Activated T-helper 9 cell treated with anti-CD3 and anti-CD28 coated beads, Interleukin-2, amount 50 U/mL, for 16 hours (primary cell): ENCODE data around the gene SLC43A3.
"Not testable (repeated sequence)": the region's sequence is repeated elsewhere in the genome, so short reads cannot be mapped to it uniquely, and the experiment has no call there.

Experiments
- DNase-seq: peaks from one replicate; pipeline ENCODE4 v3.0.0-alpha.2; 2020; ENCODE audit warnings: low read depth

The SLC43A3 gene

DNA sequence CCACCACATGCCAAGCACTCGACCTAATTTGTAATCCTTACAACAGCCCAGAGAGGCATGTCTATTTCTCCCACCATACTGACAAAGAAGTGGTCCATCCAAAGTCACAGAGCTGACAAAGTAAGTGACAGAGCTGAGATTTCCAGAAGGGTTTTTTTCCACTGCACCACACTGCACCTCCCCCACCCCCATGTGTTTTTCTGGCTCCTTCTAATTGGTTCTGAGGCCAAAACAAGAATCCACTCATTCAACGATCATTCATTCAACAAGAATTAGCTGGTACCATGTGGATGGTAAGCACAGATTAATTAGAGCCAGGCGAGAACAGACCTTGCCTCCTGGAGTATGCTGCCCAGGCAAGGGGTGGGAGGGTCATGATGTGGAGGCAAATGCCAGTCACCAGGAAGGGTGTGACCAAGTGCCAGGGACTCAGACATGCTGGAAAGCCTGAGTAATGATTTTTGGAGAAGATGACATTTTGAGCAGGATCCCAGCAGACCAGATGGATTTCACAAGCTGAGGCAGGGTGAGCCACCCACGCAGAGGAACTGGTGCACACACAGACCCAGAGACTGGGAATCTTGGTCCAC lies 21.6 kb downstream of the SLC43A3 start:
- DNase-seq, result no peak

DNA sequence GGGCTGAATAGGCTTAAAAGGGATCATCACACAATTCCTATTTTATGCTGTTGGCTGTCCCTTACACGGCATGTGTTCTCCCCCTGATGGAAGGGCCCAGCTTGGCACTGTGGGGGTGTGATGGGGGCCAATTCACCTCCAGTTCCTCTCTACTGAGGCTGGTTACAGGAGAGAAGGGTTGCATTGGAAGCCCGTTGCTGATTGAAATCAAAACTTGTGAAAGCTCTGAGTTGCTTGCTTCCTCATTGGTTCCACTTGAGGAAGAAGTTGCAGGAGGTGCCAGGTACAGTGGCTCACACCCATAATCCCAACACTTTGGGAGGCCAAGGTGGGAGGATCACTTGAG lies 23.1 kb downstream of the SLC43A3 start:
- DNase-seq, result no peak

DNA sequence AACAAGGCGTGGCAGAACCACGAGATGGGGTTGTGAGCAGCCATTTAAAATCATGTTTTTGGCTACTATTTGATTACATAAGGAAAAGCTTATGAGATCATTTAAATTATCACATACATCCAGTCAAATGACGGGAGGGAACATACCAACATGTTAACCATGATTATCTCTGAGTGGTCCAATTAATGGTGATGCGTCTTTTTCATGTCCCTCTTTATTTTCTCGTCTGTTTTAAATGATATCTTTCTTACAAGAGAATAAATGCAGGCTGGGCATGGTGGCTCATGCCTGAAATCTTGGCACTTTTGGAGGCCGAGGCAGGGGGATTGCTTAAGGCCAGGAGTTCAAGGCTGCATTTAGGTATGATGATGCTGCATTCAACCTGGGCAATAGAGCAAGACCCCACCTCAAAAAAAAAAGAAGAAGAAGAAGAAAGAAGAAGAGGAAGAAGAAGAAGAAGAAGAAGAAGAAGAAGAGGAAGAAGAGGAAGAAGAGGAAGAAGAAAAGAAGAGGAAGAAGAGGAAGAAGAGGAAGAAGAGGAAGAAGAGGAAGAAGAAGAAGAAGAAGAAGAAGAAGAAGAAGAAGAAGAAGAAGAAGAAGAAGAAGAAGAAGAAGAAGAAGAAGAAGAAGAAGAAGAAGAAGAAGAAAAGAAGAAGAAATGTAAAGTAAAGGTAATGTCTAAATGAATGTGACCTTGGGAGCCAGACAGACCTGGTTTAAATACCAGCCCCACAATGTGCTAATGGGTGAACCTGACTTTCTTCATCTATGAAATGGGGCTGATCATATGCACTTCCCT lies 23.7 kb downstream of the SLC43A3 start:
- DNase-seq, result not testable (repeated sequence)

DNA sequence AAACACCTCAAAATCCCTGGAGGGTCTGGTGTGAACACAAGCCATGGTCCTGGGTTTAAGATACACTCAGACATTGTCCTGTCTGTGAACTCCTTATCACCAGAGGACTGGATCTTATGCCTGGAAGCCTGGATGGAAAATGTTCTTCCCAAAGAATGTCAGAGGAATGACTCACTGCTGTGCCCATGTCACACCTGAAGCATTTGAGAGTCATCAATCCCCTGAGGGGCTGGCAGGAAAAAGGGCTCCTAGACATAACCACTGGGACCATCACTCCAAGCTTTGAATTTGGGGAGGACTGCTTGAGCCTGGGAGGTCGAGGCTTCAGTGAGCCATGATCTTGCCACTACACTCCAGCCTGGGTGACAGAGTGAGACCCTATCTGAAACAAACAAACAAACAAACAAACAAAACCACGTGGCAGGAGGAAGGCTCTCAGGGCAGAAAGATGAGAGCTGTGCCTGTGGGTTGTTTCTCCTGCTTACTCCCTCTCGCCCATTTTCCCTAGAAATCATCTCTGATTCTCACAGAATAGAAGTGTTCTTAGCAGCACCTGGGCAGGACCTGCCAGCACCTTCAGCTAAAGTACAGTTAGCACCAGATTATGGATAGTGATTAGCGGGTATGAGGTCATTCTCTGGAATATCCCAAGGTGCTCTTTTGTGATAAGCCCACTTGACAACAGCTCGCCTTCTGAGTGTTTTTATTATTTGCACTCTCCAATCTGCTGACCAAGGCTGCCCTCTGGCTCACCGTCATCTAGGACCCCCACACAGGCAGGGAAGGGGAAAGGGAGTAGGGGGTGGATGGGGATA lies 24.5 kb downstream of the SLC43A3 start:
- DNase-seq, result no peak

DNA sequence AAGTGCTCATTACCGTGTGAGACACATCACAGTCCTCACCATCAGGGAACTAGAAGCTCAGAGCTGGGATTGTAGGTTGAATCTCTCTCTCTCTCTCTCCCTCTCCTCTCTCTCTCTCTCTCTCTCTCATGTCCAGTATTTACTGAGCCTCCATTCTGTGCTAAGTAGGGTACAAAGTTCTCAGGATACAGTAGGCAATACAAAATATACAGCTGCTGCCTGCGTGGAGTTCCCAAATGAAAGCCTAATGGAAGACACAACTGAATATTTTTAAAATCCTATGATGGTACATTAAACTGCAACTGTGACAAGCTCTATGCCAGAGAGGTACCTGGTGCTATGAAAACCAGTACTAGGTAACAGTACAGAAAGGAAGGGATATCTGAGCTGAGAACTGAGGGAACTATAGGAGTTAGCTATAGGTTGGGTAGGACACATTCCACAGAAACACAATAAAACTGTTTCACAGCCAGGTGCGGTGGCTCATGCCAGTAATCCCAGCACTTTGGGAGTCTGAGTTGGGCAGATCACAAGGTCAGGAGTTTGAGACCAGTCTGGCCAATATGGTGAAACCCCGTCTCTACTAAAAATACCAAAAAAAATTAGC lies 26.8 kb downstream of the SLC43A3 start:
- DNase-seq, result no peak

DNA sequence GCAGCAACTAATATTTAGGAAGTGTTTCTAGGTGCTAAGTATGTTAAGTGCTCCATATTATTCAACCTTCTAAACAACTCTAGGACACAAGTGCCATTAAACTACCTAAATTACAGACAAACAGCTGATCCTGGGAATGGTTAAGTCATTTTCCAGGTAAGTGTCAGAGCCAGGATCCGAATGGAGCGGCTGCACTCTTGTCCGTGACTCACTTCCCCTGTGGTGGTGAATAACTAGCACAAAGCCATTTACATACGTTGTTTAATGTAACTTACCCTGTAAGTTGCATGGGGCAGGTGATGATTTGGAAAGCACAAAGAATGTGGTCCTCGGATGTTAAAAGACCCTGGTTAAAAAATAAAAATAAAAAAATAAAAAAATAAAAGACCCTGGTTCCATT lies 27.7 kb downstream of the SLC43A3 start:
- no peak for DNase-seq

DNA sequence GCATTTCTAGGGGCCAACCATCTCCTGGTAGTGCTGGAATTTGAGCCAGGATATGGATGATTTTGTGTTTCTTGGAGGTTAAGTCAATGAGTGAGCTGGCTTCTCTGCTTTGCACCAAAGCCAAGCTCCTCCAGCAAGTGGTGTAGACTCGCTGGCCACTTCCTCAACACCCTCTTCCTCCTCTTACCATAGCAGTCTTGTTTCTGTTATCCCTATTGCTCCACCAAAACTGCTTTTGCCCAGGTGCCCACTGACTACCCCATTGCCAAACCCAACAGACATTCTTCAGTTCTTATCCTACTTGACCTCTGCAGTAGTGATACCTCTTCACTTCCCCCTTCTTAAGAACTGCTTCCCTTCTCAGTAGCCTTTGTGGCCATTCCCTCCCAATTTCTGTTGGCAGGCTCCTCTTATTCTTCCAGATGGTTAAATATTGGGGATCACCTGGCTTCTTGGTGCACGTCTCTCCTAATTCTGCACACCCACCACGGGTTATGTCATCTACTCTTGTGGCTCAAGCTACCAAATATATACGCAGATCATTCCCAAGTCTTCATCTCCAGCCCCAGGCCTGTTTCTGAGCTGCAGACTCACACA lies 29.4 kb downstream of the SLC43A3 start:
- no peak for DNase-seq

DNA sequence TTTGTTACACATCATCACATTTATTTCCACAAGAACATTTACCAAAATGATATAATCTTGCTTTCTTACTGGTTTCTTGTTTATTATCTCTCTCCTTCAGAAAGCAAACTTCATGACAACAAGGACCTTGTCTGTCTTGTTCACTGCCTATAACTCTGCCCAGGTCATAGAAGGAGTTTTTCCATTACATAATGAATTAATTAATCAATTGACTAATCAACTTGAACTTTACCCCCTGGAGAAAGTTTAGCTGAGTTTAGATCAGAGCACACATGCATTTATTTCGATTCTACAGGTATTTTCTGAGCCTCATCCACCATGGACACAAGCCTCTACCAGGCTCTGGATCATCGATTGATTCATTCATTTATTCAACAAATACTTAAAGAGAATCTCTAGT lies 30.2 kb downstream of the SLC43A3 start:
- no peak for DNase-seq

DNA sequence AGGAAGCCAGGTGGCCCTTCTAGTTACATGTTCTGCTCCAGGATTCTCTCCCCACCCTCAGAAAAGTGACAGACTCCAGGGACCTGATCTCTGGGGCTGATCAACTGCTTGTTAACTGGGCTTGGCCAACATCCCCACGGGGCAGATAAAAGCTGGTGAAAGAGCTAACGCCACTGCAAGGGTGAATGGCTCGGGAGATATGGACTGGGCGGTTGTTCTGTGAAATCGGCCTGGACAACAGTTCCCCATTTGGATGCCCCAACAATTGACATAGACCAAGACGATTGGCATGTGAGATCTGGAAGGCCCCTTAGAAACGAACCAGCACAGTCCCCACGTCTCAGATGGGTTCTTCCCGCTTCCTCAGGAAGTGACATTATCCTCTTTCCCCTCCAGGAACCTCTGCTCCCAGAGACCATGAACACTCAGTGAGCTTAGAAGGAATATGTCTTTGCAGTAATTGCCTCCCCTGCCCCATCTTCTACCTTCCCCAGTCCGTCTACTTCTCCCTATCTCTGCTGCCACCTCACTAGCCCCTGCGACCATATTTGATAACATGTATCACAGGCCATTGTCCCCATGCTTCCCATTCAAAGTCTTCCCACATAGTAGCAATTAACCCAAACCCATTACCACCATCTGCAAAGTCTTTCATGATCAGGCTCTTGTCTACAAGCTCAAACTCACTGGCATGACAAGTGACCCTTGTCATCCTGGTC lies 30.9 kb downstream of the SLC43A3 start:
- no peak for DNase-seq

DNA sequence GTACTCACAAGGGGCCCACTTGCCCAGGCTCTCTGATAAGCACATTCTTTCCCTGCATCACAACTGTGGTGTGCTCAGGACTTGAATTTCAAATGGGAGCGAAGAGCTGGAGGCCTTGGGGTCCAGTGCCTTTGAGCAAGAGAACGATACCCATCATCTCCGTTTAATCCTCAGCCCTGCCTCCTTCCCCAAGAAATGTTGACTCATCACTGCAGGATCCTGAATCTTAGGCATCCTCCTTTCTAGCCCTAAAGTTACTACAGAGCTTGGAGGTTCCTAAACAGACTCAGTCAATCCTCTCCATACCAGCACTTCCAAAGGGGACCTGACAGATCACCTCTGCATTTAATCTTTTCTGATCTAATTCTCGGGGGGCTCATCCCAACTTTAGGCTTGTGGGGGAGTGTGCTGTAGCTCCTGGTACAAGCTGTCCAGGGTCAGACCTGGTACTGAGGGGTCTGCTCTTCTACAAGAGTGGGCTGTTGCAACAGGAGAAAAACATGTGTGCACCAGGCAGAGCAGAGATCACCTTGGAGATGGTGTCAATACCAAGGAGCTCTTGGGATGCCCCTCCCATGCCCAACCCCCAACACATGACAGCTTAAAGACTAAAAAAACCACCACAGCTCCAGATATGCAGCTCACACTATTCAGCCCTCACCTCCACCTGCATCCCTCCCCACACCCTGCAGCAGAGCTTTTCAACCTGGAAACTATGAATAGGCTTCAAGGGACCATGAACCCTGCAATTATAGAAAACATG lies 32.5 kb downstream of the SLC43A3 start:
- no peak for DNase-seq

DNA sequence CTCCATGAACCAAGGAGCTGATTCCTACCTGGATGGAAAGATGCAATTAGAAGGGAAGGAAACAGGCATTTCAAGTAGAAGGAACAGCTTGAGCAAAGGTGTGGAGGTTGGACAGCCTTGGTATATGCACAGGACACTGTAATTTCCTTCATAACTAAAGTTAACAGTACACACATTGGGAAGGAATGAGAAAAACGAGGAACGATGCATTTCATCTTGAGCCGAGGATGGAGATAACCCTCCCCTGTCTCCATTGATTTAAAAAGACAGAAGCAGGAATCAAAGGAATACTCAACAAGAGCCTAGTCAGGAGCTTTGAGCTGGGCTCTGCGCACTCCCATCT lies 34.2 kb downstream of the SLC43A3 start:
- DNase-seq, result no peak

DNA sequence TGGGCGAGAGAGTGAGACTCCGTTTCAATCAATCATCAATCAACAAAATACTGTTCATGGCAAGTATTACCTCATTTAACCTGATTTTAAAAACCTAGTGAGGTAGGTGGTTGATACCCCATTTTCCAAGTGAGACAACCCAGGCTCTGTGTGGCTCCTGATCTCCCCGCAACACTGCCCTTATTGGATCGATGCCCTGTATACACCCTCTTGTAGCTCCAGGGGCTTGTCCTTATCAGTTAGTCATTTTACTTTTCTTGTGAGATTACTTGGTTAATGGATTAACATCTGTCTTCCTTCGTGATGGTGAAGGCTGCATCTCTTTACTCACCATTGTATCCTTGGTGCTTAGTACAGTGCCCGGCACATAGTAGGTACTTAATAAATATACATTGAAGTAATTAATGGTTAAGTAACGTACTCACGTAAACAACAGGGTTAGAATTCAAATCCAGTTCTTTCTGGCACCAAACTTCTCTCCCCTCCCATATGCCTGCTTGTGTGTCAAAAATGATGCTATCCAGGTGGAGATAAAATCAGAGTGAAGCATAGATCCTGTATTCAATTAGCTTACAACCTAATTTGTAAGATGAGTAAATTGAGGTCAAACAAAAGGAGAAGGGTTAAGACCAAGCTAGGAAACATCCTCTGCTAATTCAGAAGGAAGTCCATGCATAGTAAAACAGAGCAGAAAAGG lies 34.7 kb downstream of the SLC43A3 start:
- DNase-seq, result no peak

DNA sequence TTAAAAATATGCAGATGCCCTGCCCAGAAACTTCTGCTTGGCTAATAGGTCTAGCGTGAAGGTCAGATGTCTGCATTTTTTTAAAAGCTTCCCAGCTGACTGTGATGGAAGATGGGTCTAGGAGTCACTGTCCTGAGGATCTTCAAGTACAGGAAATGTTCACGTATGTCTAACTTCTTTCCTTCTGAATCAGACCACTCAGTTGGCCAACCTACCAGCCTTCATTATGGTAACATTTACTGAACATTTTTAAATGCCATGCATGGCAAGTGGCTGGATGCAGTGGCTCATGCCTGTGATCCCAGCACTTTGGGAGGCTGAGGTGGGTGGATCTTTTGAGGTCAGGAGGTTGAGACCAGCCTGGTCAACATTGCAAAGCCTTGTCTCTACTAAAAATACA lies 35.4 kb downstream of the SLC43A3 start:
- DNase-seq, result no peak

DNA sequence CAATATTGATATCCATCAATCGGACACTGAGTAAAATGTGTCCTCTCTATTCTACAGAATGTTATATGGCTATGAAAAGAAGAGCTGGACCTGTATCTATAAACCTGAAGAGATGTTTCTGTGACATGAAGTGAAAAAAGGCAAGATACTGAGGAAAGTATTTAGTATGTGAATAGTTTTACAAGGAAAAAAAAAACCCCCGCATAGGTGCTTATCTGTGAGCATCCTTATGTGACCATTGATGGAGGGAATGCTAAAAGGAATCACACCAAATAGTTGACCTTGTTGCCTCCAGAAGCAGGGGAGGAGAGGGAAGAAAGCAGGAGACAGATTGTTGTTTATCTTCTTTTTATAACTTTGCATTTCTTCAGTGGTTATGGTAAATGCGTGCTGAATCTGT lies 35.8 kb downstream of the SLC43A3 start:
- DNase-seq, result no peak

DNA sequence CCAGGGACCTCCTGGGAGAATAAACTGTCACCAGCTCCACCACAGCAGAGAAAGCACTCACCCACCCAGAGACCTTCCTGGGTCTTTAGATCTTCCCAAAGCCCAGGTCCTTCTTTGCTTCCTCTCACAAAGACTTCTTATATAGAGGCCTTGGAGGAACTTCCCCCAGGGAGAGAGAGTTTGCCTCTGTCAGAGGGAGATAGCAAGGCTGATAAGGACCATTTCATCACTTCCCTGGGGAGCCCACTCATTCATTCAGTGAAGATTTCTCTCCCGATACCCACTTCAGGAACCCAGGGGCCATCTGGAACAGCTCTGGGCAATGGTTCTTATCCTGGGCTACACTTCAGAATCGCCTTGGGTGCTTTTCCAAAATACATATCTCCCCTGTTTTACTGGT lies 36.4 kb downstream of the SLC43A3 start, which contains the start of gene PRG2:
PRG2 (minus strand) TSS at position 116 of the 400 bp plus-strand sequence. CDS start 706 bp downstream, outside the sequence.
- DNase-seq, result no peak

DNA sequence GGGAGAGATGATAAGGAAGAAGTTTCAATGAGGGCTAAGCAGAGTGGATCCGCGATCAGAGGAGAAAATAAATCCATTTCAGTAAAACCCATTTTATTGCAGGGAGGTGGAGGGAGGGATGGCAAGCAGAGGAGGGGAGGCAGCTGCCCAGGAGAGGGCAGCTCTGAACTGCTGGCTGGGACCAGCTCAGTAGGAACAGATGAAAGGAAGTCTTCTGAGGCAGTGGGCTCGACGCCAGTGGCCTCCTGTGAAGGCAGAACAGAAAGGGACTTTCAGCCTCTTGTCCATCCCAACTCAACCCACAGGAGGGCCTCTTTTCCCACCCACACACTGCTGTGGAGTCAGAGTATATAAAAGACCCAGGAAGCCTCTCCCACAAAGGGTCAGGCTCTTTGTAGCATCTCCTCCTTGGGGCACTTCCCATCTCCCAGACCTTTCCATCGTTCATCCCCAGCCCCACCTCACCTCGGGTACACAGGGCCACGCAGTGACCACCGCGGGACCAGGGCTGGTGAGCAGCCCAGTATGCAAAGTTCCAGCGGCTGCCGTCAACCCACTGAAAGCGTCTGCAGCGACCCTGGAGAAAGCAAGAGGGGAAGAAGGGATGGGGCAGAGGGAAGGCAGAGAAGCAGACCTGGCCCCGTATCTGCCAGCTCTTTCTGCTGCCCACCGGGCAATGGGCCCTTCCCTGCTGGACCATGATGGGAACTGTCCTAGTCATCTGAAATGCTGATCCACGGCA lies 39.5 kb downstream of the SLC43A3 start:
- DNase-seq, result no peak

DNA sequence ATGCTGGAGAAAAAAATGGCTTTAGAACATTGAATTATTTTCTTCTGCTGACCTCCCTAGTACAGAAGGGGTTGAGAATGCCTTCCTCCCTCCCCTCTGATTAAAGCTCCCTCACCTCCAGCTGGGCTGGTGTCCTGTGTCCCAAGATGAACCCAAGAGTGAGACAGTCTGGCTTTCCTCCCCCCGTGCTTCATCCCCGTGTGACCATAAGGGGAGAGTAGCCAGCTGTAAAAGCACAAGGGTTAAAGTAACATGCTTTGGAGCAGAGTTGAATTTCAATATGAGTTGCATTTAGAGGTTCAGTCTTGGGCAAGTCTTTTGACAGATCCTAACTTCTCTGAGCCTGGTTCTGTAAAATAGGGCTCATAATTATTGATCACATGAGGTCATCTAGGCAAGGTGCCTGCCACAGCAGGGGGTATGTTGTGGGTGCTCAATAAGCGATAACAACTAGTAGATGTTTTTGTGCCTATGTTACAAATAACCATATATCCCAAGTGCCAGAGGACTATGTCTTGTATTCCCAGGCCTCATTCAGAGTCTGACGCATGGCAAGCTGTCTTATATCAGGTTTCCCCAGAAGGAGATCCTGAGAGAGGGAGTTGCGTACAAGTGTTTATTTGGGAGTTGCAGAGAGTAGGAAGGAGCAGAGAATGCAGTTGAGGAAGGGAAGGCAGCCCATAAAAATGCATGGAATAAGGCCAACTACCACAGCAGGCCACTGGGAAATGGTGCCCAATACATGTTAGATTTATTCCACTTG lies 40.6 kb downstream of the SLC43A3 start:
- DNase-seq, result no peak

DNA sequence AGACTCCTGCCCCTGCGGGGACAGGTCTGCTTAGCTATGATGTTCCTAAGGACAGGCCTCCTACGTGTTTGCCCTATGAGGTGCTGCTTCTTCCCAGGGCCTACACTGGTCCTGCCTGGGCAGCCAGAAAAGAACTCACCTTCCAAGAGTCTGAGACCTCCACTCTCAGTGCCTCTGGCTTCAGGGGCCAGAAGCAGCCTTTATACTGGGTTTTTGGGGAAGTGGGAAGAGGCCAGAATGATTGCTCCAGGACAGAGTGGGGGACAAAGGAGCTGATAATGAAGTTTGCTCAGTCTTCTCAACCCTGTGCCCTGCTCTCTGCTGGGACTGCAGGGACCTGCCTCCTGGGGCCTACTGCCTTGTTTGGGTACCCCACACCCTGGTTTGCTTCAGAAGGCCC lies 45.9 kb downstream of the SLC43A3 start, which contains the start of gene PRG3:
PRG3 (minus strand) TSS at position 176 of the 400 bp plus-strand sequence. CDS start 442 bp downstream, outside the sequence.
- DNase-seq, result no peak

DNA sequence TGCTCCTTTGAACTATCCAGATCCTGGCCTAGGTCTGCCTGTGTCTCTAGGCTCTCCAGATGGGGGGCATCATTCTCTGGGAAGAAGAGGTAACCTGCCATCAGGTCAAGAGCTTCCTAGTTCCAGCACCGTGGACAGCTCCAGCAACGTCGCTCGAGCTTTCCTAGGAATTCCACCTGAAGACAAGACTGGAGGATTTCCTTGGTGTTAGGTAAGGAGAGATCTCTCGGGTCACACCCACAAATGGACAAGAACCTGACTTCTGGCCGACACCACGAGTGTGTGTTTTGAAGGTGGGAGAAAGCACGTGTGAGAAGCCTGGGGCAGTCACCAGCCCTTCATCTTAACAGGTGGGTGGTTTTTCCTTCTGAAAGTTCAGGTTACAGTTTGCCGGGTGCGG lies 47.2 kb downstream of the SLC43A3 start:
- DNase-seq, result no peak
